Ishikawa (cell line): ENCODE results near the gene NT5C2.

Experiments
- CEBPB ChIP-seq: IDR thresholded peaks from 2 replicates; pipeline ENCODE4 v1.6.1; 2012
- CREB1 ChIP-seq: IDR thresholded peaks from 2 replicates; pipeline ENCODE4 v1.6.1; 2012; ENCODE audit warnings: low read depth
- EGR1 ChIP-seq: IDR thresholded peaks from 2 replicates; pipeline ENCODE4 v1.6.1; 2012
- EP300 ChIP-seq: IDR thresholded peaks from 2 replicates; pipeline ENCODE4 v1.6.1; 2012; ENCODE audit warnings: borderline replicate concordance
- FOXM1 ChIP-seq: IDR thresholded peaks from 2 replicates; pipeline ENCODE4 v1.6.1; 2012; ENCODE audit warnings: low read depth, borderline replicate concordance
- NFIC ChIP-seq: IDR thresholded peaks from 2 replicates; pipeline ENCODE4 v1.6.1; 2012
- RAD21 ChIP-seq: IDR thresholded peaks from 2 replicates; pipeline ENCODE4 v1.6.1; 2012; ENCODE audit warnings: low read depth
- TAF1 ChIP-seq: IDR thresholded peaks from 2 replicates; pipeline ENCODE4 v1.6.1; 2012; ENCODE audit warnings: low read depth, mild to moderate bottlenecking
- TCF12 ChIP-seq: IDR thresholded peaks from 2 replicates; pipeline ENCODE4 v1.6.1; 2012; ENCODE audit warnings: low read depth
- TEAD4 ChIP-seq: IDR thresholded peaks from 2 replicates; pipeline ENCODE4 v1.6.1; 2012
- YY1 ChIP-seq: IDR thresholded peaks from 2 replicates; pipeline ENCODE4 v1.6.1; 2012; ENCODE audit warnings: low read depth
- ZBTB7A ChIP-seq: IDR thresholded peaks from 2 replicates; pipeline ENCODE4 v1.6.1; 2012; ENCODE audit warnings: low read depth
- TF ChIP-seq, protein P1 (sequence below): IDR thresholded peaks from 2 replicates; pipeline ENCODE4 v1.6.1; 2012; ENCODE audit warnings: low read depth, mild to moderate bottlenecking
- TF ChIP-seq, protein P2 (sequence below): IDR thresholded peaks from 2 replicates; pipeline ENCODE4 v1.6.1; 2012
- TF ChIP-seq, protein P3 (sequence below): IDR thresholded peaks from 2 replicates; pipeline ENCODE4 v1.6.1; 2012

NT5C2 gene

DNA sequence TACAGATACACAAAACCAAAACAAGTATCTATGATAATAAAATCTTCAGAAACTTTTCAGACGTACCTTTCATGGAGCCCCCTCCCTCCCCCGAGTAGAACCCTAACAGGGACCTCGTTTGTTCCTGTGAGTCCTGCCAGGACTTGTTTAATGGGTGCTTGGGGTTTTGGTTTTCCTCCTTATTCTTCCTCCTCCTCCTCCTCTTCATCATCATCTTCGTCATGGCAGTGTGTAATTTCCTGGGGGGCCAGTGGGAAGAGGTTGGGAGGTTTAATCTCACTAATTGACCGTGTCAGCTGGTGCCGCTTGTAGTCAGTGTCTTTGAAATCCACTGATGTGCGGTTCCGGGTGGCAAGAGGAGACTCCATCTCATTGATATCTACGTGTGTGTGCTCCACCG is 103.6 kb downstream of the NT5C2 start:
- no peak for TF ChIP-seq NFIC
- TF ChIP-seq, protein P1, sequence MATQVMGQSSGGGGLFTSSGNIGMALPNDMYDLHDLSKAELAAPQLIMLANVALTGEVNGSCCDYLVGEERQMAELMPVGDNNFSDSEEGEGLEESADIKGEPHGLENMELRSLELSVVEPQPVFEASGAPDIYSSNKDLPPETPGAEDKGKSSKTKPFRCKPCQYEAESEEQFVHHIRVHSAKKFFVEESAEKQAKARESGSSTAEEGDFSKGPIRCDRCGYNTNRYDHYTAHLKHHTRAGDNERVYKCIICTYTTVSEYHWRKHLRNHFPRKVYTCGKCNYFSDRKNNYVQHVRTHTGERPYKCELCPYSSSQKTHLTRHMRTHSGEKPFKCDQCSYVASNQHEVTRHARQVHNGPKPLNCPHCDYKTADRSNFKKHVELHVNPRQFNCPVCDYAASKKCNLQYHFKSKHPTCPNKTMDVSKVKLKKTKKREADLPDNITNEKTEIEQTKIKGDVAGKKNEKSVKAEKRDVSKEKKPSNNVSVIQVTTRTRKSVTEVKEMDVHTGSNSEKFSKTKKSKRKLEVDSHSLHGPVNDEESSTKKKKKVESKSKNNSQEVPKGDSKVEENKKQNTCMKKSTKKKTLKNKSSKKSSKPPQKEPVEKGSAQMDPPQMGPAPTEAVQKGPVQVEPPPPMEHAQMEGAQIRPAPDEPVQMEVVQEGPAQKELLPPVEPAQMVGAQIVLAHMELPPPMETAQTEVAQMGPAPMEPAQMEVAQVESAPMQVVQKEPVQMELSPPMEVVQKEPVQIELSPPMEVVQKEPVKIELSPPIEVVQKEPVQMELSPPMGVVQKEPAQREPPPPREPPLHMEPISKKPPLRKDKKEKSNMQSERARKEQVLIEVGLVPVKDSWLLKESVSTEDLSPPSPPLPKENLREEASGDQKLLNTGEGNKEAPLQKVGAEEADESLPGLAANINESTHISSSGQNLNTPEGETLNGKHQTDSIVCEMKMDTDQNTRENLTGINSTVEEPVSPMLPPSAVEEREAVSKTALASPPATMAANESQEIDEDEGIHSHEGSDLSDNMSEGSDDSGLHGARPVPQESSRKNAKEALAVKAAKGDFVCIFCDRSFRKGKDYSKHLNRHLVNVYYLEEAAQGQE: no peak
- no peak for TF ChIP-seq TCF12
- no peak for TF ChIP-seq EP300
- TF ChIP-seq, protein P2, sequence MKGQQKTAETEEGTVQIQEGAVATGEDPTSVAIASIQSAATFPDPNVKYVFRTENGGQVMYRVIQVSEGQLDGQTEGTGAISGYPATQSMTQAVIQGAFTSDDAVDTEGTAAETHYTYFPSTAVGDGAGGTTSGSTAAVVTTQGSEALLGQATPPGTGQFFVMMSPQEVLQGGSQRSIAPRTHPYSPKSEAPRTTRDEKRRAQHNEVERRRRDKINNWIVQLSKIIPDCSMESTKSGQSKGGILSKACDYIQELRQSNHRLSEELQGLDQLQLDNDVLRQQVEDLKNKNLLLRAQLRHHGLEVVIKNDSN: no peak
- no peak for TF ChIP-seq YY1
- no peak for TF ChIP-seq EGR1
- TF ChIP-seq CEBPB: no peak
- no peak for TF ChIP-seq TEAD4
- TF ChIP-seq ZBTB7A: no peak
- no peak for TF ChIP-seq FOXM1
- TF ChIP-seq, protein P3, sequence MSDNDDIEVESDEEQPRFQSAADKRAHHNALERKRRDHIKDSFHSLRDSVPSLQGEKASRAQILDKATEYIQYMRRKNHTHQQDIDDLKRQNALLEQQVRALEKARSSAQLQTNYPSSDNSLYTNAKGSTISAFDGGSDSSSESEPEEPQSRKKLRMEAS: no peak
- no peak for TF ChIP-seq RAD21
- TF ChIP-seq TAF1: no peak
- TF ChIP-seq CREB1: no peak

DNA sequence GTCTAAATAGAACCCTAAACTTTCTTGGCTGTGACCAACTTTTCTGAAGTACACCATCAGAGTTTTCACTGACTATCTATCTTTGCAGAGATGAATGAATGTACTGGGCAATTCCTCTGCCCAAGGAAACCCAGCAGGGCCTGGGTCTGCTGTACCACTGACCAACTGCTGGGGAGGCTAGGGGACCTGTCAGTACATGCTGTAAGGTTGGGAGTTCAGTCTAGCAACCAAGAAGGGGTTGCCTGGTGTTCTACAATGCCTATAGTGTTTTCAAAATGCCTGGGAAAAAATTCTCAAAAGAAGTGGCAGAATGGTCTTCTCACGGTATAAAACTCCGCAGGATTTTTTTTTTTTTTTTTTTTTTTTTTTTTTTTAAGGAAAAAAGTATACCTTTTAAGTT is 106.3 kb downstream of the NT5C2 start:
- TF ChIP-seq YY1 (no peak), TCF12 (no peak), CREB1 (no peak), FOXM1 (no peak), EGR1 (no peak), RAD21 (no peak), NFIC (no peak), EP300 (no peak), CEBPB (no peak), TEAD4 (no peak), TAF1 (no peak), ZBTB7A (no peak)
- TF ChIP-seq, protein P2: no peak
- TF ChIP-seq, protein P3: no peak
- TF ChIP-seq, protein P1: no peak

DNA sequence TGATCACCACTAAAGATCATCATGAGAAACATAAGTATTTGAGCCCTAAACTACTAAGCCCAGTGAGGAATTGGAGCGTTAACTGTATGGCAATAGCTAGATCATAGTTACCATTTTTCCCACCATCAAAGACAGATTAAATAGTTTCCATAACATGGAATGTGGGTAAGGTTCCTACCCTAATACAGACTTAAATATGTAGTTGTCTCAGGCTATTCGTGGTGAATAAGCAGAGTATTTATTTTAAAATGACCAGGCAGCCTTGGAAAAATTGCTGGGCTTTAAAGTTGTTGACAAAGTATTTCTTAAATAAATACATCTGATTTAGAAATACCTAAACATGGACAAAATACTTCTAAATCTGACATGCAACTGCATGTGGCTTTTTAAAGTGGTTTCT is 106.8 kb downstream of the NT5C2 start:
- TF ChIP-seq FOXM1 (no peak), ZBTB7A (no peak), YY1 (no peak), TEAD4 (no peak), NFIC (no peak), EP300 (no peak), EGR1 (no peak), CREB1 (no peak)

DNA sequence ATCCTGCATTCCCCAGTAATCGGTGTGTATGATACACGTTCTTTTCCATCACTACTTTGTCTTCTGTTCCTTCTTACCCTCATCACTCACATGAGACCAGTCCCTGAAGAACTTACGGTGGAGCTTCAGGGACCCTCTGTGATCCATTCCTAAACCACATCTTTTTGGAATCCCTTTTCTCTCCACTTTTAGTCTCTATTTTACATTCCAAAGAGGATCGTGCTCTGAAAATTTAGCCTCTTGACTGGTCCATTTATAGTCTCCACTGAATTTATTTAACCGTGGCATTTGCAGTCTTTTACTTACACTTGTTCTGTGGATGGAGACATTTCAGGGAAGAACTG is 109.1 kb downstream of the NT5C2 start:
- TF ChIP-seq TCF12 (no peak), FOXM1 (no peak), YY1 (no peak), EGR1 (no peak), NFIC (no peak), CREB1 (no peak), CEBPB (no peak), RAD21 (no peak), TAF1 (no peak), ZBTB7A (no peak), EP300 (no peak), TEAD4 (no peak)
- TF ChIP-seq, protein P1: no peak
- TF ChIP-seq, protein P2: no peak
- TF ChIP-seq, protein P3: no peak
